ENCODE data around the gene TULP1.

GRCh38 chr6:35481226-35481625 is 31.5 kb downstream of the TULP1 start:
- no peak for TF ChIP-seq CTCF (IDR thresholded peaks at IDR 0.05; ENCODE audit: low read depth, low read length, missing input control)
- TF ChIP-seq MAX (IDR thresholded peaks at IDR 0.05), result no peak
- no peak for TF ChIP-seq JUND (IDR thresholded peaks at IDR 0.05)
- TF ChIP-seq SP1 (IDR thresholded peaks at IDR 0.05), result no peak
- no peak for TF ChIP-seq GABPA (IDR thresholded peaks at IDR 0.05 in 1 of 2, conservative IDR thresholded peaks at IDR 0.05 in 1 of 2)
- no peak for TF ChIP-seq RAD21 (IDR thresholded peaks at IDR 0.05)
- TF ChIP-seq TAF1 (conservative IDR thresholded peaks at IDR 0.05), result no peak
- TF ChIP-seq REST (IDR thresholded peaks at IDR 0.05), result no peak
- TF ChIP-seq ZBTB33 (IDR thresholded peaks at IDR 0.05), result no peak
- TF ChIP-seq ATF3 (IDR thresholded peaks at IDR 0.05), result no peak
